T-helper 22 cell (primary cell): ENCODE results near the gene PRICKLE2.

Source experiments
- DNase-seq: peaks from one replicate; pipeline ENCODE4 v3.0.0-alpha.2; 2020; ENCODE audit warnings: low read depth

PRICKLE2 gene

GRCh38 chr3:64218746-64219145 lies 6.5 kb downstream of the PRICKLE2 start:
- DNase-seq, result no peak

- DNase-seq, result no peak
These were observed 6.9 kb downstream of the PRICKLE2 start for GRCh38 chr3:64218329-64218728.

GRCh38 chr3:64216274-64217147 lies 8.8 kb downstream of the PRICKLE2 start:
- DNase-seq, result no peak

GRCh38 chr3:64215559-64215958 lies 9.7 kb downstream of the PRICKLE2 start:
- DNase-seq, result no peak

- no peak for DNase-seq
These were observed 10.2 kb downstream of the PRICKLE2 start for GRCh38 chr3:64215103-64215502.

- no peak for DNase-seq
These were observed 10.8 kb downstream of the PRICKLE2 start for GRCh38 chr3:64214381-64215018.

GRCh38 chr3:64213962-64214379 lies 11.3 kb downstream of the PRICKLE2 start:
- DNase-seq, result no peak

GRCh38 chr3:64213224-64213878 lies 11.9 kb downstream of the PRICKLE2 start:
- no peak for DNase-seq

- no peak for DNase-seq
These were observed 15.2 kb downstream of the PRICKLE2 start for GRCh38 chr3:64209866-64210621.

- DNase-seq, result no peak
These were observed 17.8 kb downstream of the PRICKLE2 start for GRCh38 chr3:64207289-64208080.

GRCh38 chr3:64203969-64204908 lies 21.0 kb downstream of the PRICKLE2 start:
- DNase-seq, result no peak

- no peak for DNase-seq
These were observed 22.1 kb downstream of the PRICKLE2 start for GRCh38 chr3:64203216-64203615.

- no peak for DNase-seq
These were observed 25.3 kb downstream of the PRICKLE2 start for GRCh38 chr3:64199932-64200331.

GRCh38 chr3:64196236-64196929 lies 28.9 kb downstream of the PRICKLE2 start:
- no peak for DNase-seq

GRCh38 chr3:64195789-64196188 lies 29.5 kb downstream of the PRICKLE2 start:
- no peak for DNase-seq

- no peak for DNase-seq
These were observed 33.4 kb downstream of the PRICKLE2 start for GRCh38 chr3:64191822-64192221.

GRCh38 chr3:64190517-64191515 lies 34.5 kb downstream of the PRICKLE2 start:
- no peak for DNase-seq
